ENCODE data around the gene PANK1. TPM values are rescaled to one million over a fixed set of nuclear protein-coding genes. Genes with fewer than 3 reads are reported as not detected.

Gene PANK1
- total RNA-seq, 1 experiment from 2014 or later: 24.9 TPM

DNA sequence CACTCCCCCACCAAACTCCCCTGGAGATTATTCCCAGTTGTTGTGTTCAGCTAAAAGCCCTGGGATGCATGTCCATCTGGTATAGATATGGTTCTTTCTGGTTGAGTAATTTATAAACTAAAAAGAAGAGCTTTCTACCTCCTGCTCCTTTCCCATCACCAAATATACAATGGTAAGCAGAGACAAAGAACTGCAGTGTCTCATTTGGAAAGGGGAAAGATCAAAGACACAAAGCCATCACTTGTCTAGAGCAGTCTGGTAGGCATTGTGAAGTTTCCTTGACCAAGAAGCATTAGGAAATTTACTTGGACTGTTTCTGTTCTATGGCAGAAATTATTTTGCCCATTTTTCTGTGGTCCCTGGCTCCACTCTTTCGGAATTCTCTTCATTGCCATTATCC lies 24.9 kb upstream of the PANK1 start:
- peaks cover 6% of the 10 kb centered on the region for H3K4me1 Mint-ChIP-seq
- ChIA-PET CTCF (no interaction called here), POLR2A (no interaction called here)
- DNase-seq (ENCODE audit: low spot score) (no peak), ATAC-seq (no peak)
- H3K36me3 Mint-ChIP-seq: no peaks in the 10 kb centered on the region
- H3K9me3 Mint-ChIP-seq: no peaks in the 10 kb centered on the region
- no peak overlapping the region for H3K27ac Mint-ChIP-seq
- H3K4me3 Mint-ChIP-seq: no peak overlapping the region
- TF ChIP-seq ZNF671 (CRISPR knock-in tag; IDR thresholded peaks at IDR 0.05) (no peak), OVOL2 (CRISPR knock-in tag; IDR thresholded peaks at IDR 0.05; ENCODE audit: borderline replicate concordance) (no peak), RELA (CRISPR knock-in tag; IDR thresholded peaks at IDR 0.05; ENCODE audit: borderline replicate concordance) (no peak), HMGA2 (CRISPR knock-in tag; IDR thresholded peaks at IDR 0.05) (no peak), ZMAT4 (CRISPR knock-in tag; IDR thresholded peaks at IDR 0.05) (no peak), ZNF121 (CRISPR knock-in tag; IDR thresholded peaks at IDR 0.05) (no peak), ERG (CRISPR knock-in tag; IDR thresholded peaks at IDR 0.05) (no peak), ZNF425 (CRISPR knock-in tag; conservative IDR thresholded peaks at IDR 0.05) (no peak), ZNF396 (CRISPR knock-in tag; IDR thresholded peaks at IDR 0.05; ENCODE audit: borderline replicate concordance) (no peak), PRRX2 (CRISPR knock-in tag; IDR thresholded peaks at IDR 0.05) (no peak), ATF1 (CRISPR knock-in tag; IDR thresholded peaks at IDR 0.05) (no peak), NFE2L1 (CRISPR knock-in tag; IDR thresholded peaks at IDR 0.05) (no peak), FOXJ3 (CRISPR knock-in tag; IDR thresholded peaks at IDR 0.05; ENCODE audit: borderline replicate concordance) (no peak), ZNF263 (CRISPR knock-in tag; IDR thresholded peaks at IDR 0.05; ENCODE audit: low read depth) (no peak), CREM (CRISPR knock-in tag; IDR thresholded peaks at IDR 0.05) (no peak), ESRRA (CRISPR knock-in tag; IDR thresholded peaks at IDR 0.05; ENCODE audit: borderline replicate concordance) (no peak)
- TF ChIP-seq, protein P1, sequence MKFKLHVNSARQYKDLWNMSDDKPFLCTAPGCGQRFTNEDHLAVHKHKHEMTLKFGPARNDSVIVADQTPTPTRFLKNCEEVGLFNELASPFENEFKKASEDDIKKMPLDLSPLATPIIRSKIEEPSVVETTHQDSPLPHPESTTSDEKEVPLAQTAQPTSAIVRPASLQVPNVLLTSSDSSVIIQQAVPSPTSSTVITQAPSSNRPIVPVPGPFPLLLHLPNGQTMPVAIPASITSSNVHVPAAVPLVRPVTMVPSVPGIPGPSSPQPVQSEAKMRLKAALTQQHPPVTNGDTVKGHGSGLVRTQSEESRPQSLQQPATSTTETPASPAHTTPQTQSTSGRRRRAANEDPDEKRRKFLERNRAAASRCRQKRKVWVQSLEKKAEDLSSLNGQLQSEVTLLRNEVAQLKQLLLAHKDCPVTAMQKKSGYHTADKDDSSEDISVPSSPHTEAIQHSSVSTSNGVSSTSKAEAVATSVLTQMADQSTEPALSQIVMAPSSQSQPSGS (CRISPR knock-in tag; IDR thresholded peaks at IDR 0.05; ENCODE audit: borderline replicate concordance, low read depth): no peak
- H3K27me3 Mint-ChIP-seq (ENCODE audit: low read depth): no peaks in the 10 kb centered on the region

GRCh38 chr10:89668386-89669071 lies 23.5 kb upstream of the PANK1 start:
- H3K4me3 Mint-ChIP-seq: no peak overlapping the region
- DNase-seq (ENCODE audit: low spot score) (no peak), ATAC-seq (no peak; the same call in 1 of the 2 replicates)
- H3K9me3 Mint-ChIP-seq: no peaks in the 10 kb centered on the region
- H3K36me3 Mint-ChIP-seq: no peaks in the 10 kb centered on the region
- no peak overlapping the region for H3K27ac Mint-ChIP-seq
- ChIA-PET POLR2A (no interaction called here), CTCF (interaction anchor here (1.1 kb wide), 1 partner anchor 35 kb away, joined by 3 read pairs; no protein-coding TSS in a partner anchor)
- no peaks in the 10 kb centered on the region for H3K27me3 Mint-ChIP-seq (ENCODE audit: low read depth)
- 0 out of 2 replicates have a peak, but pooled peaks cover 3% of the 10 kb centered on the region for H3K4me1 Mint-ChIP-seq
- no peak for TF ChIP-seq SMAD3 (CRISPR knock-in tag; IDR thresholded peaks at IDR 0.05; ENCODE audit: borderline replicate concordance)
- TF ChIP-seq, protein P2, sequence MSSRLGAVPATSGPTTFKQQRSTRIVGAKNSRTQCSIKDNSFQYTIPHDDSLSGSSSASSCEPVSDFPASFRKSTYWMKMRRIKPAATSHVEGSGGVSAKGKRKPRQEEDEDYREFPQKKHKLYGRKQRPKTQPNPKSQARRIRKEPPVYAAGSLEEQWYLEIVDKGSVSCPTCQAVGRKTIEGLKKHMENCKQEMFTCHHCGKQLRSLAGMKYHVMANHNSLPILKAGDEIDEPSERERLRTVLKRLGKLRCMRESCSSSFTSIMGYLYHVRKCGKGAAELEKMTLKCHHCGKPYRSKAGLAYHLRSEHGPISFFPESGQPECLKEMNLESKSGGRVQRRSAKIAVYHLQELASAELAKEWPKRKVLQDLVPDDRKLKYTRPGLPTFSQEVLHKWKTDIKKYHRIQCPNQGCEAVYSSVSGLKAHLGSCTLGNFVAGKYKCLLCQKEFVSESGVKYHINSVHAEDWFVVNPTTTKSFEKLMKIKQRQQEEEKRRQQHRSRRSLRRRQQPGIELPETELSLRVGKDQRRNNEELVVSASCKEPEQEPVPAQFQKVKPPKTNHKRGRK (CRISPR knock-in tag; IDR thresholded peaks at IDR 0.05; ENCODE audit: borderline replicate concordance): no peak
- no peak for TF ChIP-seq MXD4 (CRISPR knock-in tag; IDR thresholded peaks at IDR 0.05; ENCODE audit: borderline replicate concordance)
- TF ChIP-seq ESRRA (CRISPR knock-in tag; IDR thresholded peaks at IDR 0.05; ENCODE audit: borderline replicate concordance): no peak
- no peak for TF ChIP-seq HMGXB4 (CRISPR knock-in tag; IDR thresholded peaks at IDR 0.05)
- TF ChIP-seq PRDM15 (CRISPR knock-in tag; IDR thresholded peaks at IDR 0.05): no peak
- TF ChIP-seq, protein P3, sequence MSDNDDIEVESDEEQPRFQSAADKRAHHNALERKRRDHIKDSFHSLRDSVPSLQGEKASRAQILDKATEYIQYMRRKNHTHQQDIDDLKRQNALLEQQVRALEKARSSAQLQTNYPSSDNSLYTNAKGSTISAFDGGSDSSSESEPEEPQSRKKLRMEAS (CRISPR knock-in tag; IDR thresholded peaks at IDR 0.05): no peak
